SKM-1 treated with dmso at 0.1 percent for 144 hours (cell line): ENCODE measurements around the gene NFU1.

Experiments used
- DNase-seq: peaks from one replicate; lab custom pipeline; 2025; ENCODE audit not compliant: unreplicated experiment; lab: John Stamatoyannopoulos, UW

NFU1 gene

GRCh38 chr2:69436938-69437750 is at the start of gene NFU1:
NFU1 (minus strand) TSS chr2:69437435; CDS start chr2:69437422, 13 bp downstream.
- peak; percentile 90 for DNase-seq

GRCh38 chr2:69483696-69484095 is 46.5 kb upstream of the NFU1 start:
- no peak for DNase-seq

GRCh38 chr2:69483024-69483423 is 45.8 kb upstream of the NFU1 start:
- DNase-seq: no peak

GRCh38 chr2:69482471-69482870 is 45.2 kb upstream of the NFU1 start:
- no peak for DNase-seq

GRCh38 chr2:69481421-69481820 is 44.2 kb upstream of the NFU1 start:
- no peak for DNase-seq

GRCh38 chr2:69477627-69478026 is 40.4 kb upstream of the NFU1 start:
- DNase-seq: no peak

GRCh38 chr2:69474688-69475087 is 37.5 kb upstream of the NFU1 start:
- DNase-seq: no peak

GRCh38 chr2:69471793-69472192 is 34.6 kb upstream of the NFU1 start:
- DNase-seq: no peak

GRCh38 chr2:69470911-69471310 is 33.7 kb upstream of the NFU1 start:
- DNase-seq: no peak

GRCh38 chr2:69469784-69470183 is 32.5 kb upstream of the NFU1 start:
- no peak for DNase-seq

GRCh38 chr2:69469375-69469774 is 32.1 kb upstream of the NFU1 start:
- DNase-seq: no peak

GRCh38 chr2:69466728-69467127 is 29.5 kb upstream of the NFU1 start:
- DNase-seq: no peak

GRCh38 chr2:69465513-69466456 is 28.6 kb upstream of the NFU1 start:
- no peak for DNase-seq

- DNase-seq: no peak
Observed at GRCh38 chr2:69464575-69464974, 27.3 kb upstream of the NFU1 start.

GRCh38 chr2:69462780-69463179 is 25.5 kb upstream of the NFU1 start:
- no peak for DNase-seq

GRCh38 chr2:69461404-69461803 is 24.2 kb upstream of the NFU1 start:
- DNase-seq: no peak

- DNase-seq: no peak
Observed at GRCh38 chr2:69459936-69460335, 22.7 kb upstream of the NFU1 start.

GRCh38 chr2:69456950-69457445 is 19.8 kb upstream of the NFU1 start:
- no peak for DNase-seq

- no peak for DNase-seq
Observed at GRCh38 chr2:69456154-69456553, 18.9 kb upstream of the NFU1 start.

GRCh38 chr2:69454976-69455375 is 17.7 kb upstream of the NFU1 start:
- DNase-seq: no peak

- no peak for DNase-seq
Observed at GRCh38 chr2:69453475-69454129, 16.4 kb upstream of the NFU1 start.
